Peyer's patch (tissue), 4 donors: Measurements from ENCODE around the gene MRPL51. TPM values are rescaled to one million over a fixed set of nuclear protein-coding genes. Genes with fewer than 3 reads are reported as not detected.

ENCODE experiments used
- DNase-seq, 3 donors: peaks; one replicate each; pipeline ENCODE4 v3.0.0-alpha.2; 2017 to 2019
- H3K27ac ChIP-seq, 4 donors: fragments of 200-600 bp; sonication (generic); one replicate each; pipeline ENCODE4 v1.5.1; 2016 to 2019
- H3K27me3 ChIP-seq, 2 donors: fragments of 200-600 bp; sonication (generic); one replicate each; pipeline ENCODE4 v1.5.1; 2019
- H3K36me3 ChIP-seq, 3 donors: fragments of 200-600 bp; sonication (generic); one replicate each; pipeline ENCODE4 v1.5.1; 2016 to 2019
- H3K4me1 ChIP-seq, 4 donors: fragments of 200-600 bp; sonication (generic); one replicate each; pipeline ENCODE4 v1.5.1; 2016 to 2019
- H3K4me3 ChIP-seq, 4 donors: fragments of 200-600 bp; sonication (generic); 1 replicate in 3 of 4; 2 replicates in 1 of 4; pipeline ENCODE4 v1.5.1; 2016 to 2019; ENCODE audit warnings: mild to moderate bottlenecking in 1 of 4
- H3K9me3 ChIP-seq, 4 donors: fragments of 200-600 bp; sonication (generic); one replicate each; pipeline ENCODE4 v1.5.1; 2016 to 2019; ENCODE audit warnings: mild to moderate bottlenecking in 1 of 4
- POLR2A ChIP-seq, 2 donors: fragments of 450-650 bp; IDR thresholded peaks; one replicate each; pipeline ENCODE4 v1.5.1; 2017; ENCODE audit warnings: antibody characterized with exemption in 2 of 2, mild to moderate bottlenecking in 2 of 2, moderate library complexity in 2 of 2
- total RNA-seq, 4 donors: library from RNA; depleted of rRNA; stranded (reverse); fragments of >200 nt; gene quantifications; one replicate each; pipeline ENCODE4 v1.1.0, GENCODE V29; 2016
- TF ChIP-seq, protein P1 (sequence below), 6 experiments: fragments of 450-650 bp in 4 of 6; fragments of 200-600 bp in 2 of 6; sonication (generic) in 1 of 6; IDR thresholded peaks; one replicate each; pipeline ENCODE4 v1.5.1; 2017 to 2019; ENCODE audit warnings: antibody characterized with exemption in 6 of 6, mild to moderate bottlenecking in 3 of 6, moderate library complexity in 1 of 6

MRPL51 gene
- total RNA-seq, 4 donors from 2014 or later: 23.5 to 71.8 (median 61.6) TPM

DNA sequence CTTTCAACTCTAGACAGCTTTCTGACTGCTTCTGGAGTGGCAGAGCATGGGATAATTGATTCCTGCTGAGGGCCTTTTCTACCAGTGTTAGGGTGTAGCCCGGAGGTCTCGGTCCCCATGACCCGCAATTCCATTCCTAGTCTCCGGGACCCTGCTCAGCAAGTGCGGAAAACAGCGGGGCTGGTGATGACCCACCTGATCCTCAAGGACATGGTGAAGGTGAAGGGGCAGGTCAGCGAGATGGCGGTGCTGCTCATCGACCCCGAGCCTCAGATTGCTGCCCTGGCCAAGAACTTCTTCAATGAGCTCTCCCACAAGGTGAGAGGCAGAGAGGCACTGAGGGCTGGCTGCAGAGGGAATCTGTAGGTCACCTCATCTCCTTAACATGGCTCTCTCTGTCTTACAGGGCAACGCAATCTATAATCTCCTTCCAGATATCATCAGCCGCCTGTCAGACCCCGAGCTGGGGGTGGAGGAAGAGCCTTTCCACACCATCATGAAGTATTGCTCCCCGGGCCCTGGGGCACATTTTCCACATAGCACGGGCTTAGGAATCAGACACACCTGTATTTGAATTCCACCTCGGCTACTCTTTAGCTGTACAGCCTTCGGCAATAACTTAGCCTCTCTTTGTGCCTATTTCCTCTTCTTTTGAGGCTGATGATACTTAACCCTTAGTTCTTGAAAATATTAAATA is 35.6 kb upstream of the MRPL51 start:
- Histone ChIP-seq H3K4me3 (no peak overlapping the region), H3K9me3 (no peaks in the 10 kb centered on the region), H3K4me1 (peaks cover 4 to 24% (median 11%) of the 10 kb centered on the region in 4 donors), H3K27ac (no peak overlapping the region), H3K36me3 (peaks cover 0 to 78% (median 3%) of the 10 kb centered on the region in 3 donors), H3K27me3 (no peaks in the 10 kb centered on the region)
- TF ChIP-seq, protein P1, sequence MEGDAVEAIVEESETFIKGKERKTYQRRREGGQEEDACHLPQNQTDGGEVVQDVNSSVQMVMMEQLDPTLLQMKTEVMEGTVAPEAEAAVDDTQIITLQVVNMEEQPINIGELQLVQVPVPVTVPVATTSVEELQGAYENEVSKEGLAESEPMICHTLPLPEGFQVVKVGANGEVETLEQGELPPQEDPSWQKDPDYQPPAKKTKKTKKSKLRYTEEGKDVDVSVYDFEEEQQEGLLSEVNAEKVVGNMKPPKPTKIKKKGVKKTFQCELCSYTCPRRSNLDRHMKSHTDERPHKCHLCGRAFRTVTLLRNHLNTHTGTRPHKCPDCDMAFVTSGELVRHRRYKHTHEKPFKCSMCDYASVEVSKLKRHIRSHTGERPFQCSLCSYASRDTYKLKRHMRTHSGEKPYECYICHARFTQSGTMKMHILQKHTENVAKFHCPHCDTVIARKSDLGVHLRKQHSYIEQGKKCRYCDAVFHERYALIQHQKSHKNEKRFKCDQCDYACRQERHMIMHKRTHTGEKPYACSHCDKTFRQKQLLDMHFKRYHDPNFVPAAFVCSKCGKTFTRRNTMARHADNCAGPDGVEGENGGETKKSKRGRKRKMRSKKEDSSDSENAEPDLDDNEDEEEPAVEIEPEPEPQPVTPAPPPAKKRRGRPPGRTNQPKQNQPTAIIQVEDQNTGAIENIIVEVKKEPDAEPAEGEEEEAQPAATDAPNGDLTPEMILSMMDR (IDR thresholded peaks at IDR 0.05): no peak
- TF ChIP-seq POLR2A (IDR thresholded peaks at IDR 0.05): no peak
- DNase-seq: no peak

DNA sequence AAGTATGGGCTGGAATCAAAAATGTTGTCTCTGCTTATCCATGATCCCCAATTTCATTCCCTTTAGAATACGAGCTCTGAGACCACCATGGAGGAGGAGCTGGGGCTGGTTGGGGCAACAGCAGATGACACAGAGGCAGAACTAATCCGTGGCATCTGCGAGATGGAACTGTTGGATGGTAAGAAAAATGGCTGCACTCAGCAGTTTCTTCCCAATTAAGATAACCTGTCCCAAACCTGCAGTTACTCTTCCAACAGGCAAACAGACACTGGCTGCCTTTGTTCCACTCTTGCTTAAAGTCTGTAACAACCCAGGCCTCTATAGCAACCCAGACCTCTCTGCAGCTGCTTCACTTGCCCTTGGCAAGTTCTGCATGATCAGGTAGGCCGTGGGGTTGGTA is 34.6 kb upstream of the MRPL51 start:
- no peaks in the 10 kb centered on the region for H3K9me3 ChIP-seq
- no peak for TF ChIP-seq POLR2A (IDR thresholded peaks at IDR 0.05)
- TF ChIP-seq, protein P1 (IDR thresholded peaks at IDR 0.05): no peak
- H3K27ac ChIP-seq: no peak overlapping the region
- H3K4me3 ChIP-seq: no peak overlapping the region
- no peaks in the 10 kb centered on the region for H3K27me3 ChIP-seq
- H3K4me1 ChIP-seq: peaks cover 2 to 14% (median 5%) of the 10 kb centered on the region in 4 donors
- DNase-seq: no peak
- peaks cover 0 to 86% (median 3%) of the 10 kb centered on the region in 3 donors for H3K36me3 ChIP-seq

DNA sequence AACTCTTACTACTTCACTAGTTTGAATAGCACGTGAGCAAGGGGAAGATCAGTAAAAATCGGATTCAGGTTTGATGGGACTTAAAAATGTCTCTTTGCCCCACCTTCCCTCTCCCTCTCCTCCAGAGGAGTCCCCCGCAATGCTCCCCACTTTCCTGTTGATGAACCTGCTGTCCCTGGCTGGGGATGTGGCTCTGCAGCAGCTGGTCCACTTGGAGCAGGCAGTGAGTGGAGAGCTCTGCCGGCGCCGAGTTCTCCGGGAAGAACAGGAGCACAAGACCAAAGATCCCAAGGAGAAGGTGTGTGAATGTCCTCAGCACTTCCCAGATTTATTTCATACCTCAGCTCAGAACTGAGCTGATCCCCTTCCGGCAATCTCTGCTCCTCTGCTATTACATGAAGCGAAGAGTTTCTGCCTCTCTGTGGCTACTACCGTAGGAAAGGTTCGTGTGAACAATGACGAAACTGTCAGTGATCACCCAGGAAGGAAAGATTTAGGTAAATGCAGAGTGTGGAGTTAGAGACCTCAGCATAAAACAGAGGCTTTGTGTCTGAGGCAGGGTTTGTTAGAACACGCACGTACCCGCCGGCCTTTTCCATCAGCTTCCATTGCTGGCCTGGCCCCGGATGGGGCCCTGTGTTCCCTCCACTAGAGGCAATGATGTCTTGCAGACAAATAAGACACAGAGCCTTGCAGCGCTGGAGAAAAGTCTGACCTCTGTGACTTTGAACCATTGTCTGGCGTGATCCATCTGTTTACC is 33.9 kb upstream of the MRPL51 start:
- H3K9me3 ChIP-seq: no peaks in the 10 kb centered on the region
- no peaks in the 10 kb centered on the region for H3K27me3 ChIP-seq
- peaks cover 0 to 94% (median 3%) of the 10 kb centered on the region in 3 donors for H3K36me3 ChIP-seq
- no peak overlapping the region for H3K27ac ChIP-seq
- no peak for DNase-seq
- peaks cover 0 to 7% (median under 1%) of the 10 kb centered on the region in 4 donors for H3K4me1 ChIP-seq
- TF ChIP-seq, protein P1 (IDR thresholded peaks at IDR 0.05): no peak
- no peak for TF ChIP-seq POLR2A (IDR thresholded peaks at IDR 0.05)
- H3K4me3 ChIP-seq: no peak overlapping the region

DNA sequence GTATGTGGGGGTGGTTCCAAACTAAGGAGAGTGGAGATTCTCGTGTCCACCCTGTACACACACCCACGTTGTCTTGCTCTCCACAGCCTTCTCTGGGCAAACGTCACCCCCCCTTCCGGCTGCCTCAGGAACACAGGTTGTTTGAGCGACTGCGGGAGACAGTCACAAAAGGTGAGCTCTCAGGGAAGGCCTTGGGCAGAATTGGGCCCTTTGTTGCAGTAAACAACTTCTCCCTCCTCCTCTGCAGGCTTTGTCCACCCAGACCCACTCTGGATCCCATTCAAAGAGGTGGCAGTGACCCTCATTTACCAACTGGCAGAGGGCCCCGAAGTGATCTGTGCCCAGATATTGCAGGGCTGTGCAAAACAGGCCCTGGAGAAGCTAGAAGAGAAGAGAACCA is 33.1 kb upstream of the MRPL51 start:
- no peak overlapping the region for H3K4me3 ChIP-seq
- no peaks in the 10 kb centered on the region for H3K9me3 ChIP-seq
- no peak overlapping the region for H3K27ac ChIP-seq
- H3K36me3 ChIP-seq: peaks cover 0 to 98% (median 3%) of the 10 kb centered on the region in 3 donors
- no peaks in the 10 kb centered on the region for H3K4me1 ChIP-seq
- no peak for DNase-seq
- TF ChIP-seq, protein P1 (IDR thresholded peaks at IDR 0.05): no peak
- TF ChIP-seq POLR2A (IDR thresholded peaks at IDR 0.05): no peak
- no peaks in the 10 kb centered on the region for H3K27me3 ChIP-seq

DNA sequence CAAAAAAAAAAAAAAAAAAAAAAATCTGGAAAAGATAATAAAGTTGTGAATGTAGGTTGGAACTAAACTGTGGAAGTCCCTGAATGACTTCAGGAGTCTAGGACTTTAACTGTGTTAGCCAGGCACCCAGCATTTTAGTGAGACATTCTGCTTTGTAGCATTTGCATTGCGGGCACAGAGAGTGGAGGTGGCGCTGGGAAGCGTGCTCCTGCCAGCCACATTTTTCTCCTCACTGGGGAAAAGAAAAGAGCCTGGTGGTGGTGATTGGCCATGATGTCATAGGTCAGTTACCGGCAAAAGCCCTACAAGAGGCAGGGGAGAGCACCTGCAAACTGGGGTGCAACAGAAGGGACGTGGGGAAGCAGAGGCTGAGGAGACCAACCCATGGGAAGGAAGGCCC is 31.6 kb upstream of the MRPL51 start:
- no peak for TF ChIP-seq POLR2A (IDR thresholded peaks at IDR 0.05)
- TF ChIP-seq, protein P1 (IDR thresholded peaks at IDR 0.05): no peak
- DNase-seq: no peak
- Histone ChIP-seq H3K27ac (no peak overlapping the region), H3K9me3 (no peaks in the 10 kb centered on the region), H3K36me3 (peaks cover 0 to 98% (median 3%) of the 10 kb centered on the region in 3 donors), H3K27me3 (no peaks in the 10 kb centered on the region), H3K4me3 (no peak overlapping the region), H3K4me1 (no peaks in the 10 kb centered on the region)
